ENCODE measurements around the gene ZNF438.
"Not testable (repeated sequence)": the region's sequence is repeated elsewhere in the genome, so short reads cannot be mapped to it uniquely, and the experiment has no call there.

Gene ZNF438

DNA sequence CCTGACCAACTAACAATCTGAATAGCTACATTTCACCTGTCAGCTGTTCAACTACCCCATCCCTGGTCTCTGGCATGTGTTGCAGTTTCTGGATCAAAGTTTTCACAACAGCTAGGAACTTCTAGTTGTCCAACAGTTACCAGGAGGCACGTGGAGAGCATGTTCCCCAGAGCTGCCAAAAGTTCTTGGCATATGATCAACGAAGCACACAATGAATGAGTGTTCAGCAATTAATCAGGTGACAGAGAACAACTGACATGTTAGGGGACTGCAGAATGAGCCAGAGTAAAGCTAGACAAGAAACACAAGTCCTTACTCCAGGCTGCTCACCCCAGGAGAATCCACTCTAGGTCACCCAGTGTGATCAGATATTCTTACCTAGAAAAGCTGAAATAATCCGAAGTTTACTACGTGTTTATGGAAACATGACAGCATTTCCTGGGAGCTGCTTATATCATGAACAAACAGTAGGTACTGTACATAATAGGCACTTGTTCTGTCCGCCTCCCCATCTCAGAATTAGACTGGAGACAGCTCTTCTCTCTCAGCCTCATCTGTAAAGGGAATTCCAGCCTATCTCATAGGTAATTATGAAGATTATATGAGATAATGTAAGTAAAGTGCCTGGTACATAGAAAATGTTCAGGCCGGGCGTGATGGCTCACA, 50.6 kb downstream of the ZNF438 start:
- DNase-seq = no peak

- DNase-seq = no peak
Observed at GRCh38 chr10:30979956-30980355, 51.7 kb downstream of the ZNF438 start.

DNA sequence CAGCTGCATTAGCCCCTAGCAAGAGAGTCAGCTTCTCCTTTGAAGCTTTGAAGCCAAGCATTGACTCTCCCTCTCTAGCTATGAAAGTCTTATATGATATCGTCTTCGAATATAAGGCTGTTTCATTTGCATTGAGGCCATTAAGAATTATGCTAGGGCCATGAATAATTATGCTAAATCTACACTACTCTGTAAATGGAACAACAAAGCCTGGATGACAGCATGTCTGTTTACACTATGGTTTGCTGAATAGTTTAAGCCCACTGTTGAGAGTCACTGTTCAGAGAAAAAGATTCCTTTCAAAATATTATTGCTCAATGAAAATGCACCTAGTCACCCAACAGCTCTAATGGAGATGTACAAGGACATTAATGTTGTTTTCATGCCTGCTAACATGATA, 52.8 kb downstream of the ZNF438 start:
- DNase-seq = no peak

DNA sequence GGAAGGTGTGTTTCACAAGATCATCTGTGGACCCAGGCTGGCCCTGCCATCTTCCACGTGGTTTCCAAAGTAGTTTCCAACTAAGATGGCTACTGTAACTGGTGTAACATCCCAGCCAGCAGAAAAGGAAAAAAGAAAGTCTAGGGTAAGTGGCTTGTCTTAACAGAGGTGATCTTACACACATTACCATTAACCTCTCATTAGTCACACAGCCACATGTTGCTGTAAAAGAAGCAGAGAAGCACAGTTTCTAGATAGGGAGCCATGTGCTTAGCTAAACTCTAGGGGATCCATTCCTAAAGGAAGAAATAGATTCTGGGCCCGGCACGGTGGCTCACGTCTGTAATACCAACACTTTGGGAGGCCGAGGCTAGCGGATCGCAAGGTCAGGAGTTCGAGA, 54.3 kb downstream of the ZNF438 start:
- no peak for DNase-seq

DNA sequence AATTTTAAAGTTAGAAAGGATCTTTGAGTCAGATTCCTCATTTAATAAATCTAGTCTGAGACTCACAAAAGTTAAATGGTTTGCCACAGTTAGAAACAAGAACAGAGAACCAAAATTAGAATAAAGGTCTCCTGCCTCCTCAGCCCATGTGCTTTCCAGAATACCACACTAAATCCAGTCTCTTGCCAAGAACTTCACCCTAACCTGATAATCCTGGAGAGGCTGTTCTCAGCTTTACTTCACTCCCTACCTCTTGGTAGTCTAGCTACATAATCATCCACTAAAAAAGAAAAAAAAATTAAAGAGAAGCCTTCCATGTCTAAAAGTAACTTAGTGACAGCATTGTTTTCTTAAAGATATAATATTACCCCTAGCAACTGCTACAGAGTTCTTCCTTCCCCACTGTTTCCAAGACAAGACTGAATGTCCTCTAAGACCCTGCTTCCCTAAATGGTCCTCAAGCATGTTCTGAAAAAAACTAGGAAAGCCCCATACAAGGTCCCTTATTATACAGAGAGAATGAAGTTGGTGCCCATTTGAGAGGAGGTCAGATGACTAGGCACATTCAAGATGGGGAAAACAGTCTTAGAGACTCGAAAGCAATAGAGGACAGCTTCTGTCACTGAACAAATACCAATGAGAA, 56.8 kb downstream of the ZNF438 start:
- DNase-seq = peak; percentile 33

DNA sequence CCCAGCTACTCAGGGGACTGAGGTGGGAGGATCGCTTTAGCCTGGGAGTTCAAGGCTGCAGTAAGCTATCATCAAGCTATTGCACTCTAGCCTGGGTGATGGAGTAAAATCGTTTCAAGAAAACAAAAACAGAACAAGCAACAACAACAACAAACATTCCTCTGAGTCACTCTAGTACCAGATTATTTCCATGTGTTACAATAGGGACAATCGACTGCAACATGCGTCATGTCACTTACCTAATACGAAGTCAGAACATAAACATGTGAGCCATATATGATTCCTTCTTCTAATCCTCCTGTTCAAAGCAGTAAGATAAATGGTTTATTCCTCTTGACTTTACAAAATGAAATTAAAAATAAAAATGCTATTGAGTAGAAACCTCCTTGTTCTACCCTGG, 57.3 kb downstream of the ZNF438 start:
- DNase-seq = peak; percentile 14

GRCh38 chr10:30973737-30974136, 57.9 kb downstream of the ZNF438 start:
- no peak for DNase-seq

GRCh38 chr10:30970760-30971460, 60.8 kb downstream of the ZNF438 start:
- DNase-seq = no peak

- DNase-seq = no peak
Observed at GRCh38 chr10:30968711-30969110, 63.0 kb downstream of the ZNF438 start.

DNA sequence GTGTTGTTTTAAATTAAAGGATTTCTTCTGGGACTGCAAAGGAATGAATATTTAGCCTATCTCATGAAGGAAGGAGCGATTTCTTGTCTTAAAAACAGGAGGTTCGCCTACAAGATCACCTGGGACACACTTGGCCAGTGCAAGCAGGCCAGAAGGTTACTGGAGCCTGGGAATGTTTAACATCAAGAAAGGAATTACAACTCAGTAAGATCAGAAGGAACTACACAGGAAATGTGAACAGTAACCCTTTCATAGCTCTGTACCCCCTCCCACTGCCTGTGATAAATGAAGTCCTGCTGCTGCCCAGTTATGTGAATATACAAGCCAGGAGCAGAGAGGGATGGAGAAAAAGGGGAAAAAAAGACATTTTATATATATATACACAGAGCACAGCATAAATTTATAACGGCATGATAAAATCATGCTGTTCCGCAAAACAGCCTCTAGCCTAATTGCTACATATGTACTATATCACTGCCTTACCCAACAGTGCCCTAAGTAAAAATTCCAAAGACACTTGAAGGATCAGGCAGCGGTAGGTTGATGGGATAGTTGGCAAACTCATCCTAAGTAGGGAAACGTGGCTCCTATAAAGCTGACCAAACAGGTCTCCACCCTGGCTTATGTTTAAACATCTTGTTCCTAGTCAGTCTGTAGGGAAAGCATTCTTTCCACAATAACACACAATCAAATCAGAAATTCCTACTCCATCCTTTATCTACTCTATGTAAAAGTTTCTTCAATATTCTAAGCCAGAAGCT, 63.8 kb downstream of the ZNF438 start:
- DNase-seq = no peak

DNA sequence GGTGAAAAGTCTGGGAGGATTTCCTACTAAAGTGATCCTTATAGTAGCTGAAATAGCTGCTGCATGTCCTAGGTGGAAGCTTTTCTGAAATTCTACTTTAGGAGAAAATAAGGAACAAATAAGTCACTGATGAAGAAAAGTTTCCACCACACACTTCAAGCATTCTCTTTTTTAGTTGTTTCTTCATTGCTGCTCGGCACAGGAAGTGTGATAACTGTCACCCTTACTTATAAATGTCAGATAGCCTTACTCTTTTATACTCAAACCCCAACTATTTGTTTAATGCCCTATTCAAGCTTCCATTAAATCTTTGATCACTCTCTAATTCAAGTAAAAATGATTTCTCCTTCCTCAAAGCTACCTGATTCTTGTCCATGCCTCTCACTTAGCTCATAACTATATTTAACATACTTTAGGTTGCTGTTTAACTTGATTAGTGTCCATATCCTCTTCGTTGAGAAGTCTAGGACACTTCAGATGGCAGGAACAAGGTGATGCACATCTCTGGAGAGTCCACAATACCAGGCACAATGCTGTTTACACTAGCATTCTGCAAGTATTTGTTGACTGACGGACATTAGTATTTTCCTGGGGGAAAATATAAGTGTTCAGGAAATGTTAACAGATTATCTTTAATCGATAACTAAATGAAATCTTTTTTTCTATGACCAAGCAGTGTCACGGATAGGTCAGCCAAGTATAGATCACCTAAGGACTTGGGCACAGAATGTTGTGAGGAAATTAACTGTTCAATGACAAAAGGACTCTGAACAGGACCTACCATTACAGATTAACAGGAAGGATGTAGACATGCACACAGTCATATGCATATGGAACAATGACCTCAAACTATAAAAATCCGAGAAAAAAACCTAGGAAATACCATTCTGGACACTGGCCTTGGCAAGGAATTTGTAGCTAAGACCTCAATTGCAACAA, 67.4 kb downstream of the ZNF438 start:
- no peak for DNase-seq

GRCh38 chr10:30962522-30962921, 69.1 kb downstream of the ZNF438 start:
- DNase-seq = no peak

DNA sequence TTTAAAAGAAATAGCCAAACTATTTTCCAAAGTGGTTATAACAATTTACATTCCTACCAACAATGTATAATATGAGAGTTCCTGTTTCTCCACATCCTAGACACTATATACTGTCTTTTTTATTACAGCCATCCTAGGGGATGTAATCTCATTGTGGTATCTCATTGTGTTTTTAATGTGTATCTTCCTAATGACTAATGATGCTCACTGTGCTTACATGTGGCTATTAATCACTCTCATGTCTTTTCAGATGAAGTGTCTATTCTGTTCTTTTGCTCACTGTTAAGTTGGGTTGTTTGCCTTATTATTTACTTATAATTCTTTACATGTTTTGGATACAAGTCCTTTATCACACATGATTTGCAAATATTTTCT, 71.8 kb downstream of the ZNF438 start:
- no peak for DNase-seq

- not testable (repeated sequence) for DNase-seq
Observed at GRCh38 chr10:30949218-30949617, 82.4 kb downstream of the ZNF438 start.

DNA sequence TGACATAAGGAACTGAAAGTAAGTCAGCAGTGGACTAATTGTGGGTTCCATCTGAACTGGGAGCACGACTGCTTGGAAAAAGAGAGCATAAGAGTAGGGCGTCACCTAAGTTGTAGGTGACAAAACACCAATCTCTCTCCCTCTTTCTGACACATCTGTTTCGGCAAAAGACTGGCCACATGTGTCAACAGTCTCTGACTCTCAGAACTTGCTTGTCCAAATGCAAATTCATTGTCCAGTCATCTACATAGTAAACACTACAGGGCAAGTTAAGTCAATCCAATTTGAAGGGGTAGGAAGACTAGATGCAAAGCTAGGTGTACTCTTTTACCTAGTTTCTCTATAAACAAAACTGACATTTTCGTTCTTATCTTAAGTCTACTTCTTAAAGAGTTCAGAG, 87.7 kb downstream of the ZNF438 start:
- peak; percentile 7 for DNase-seq

DNA sequence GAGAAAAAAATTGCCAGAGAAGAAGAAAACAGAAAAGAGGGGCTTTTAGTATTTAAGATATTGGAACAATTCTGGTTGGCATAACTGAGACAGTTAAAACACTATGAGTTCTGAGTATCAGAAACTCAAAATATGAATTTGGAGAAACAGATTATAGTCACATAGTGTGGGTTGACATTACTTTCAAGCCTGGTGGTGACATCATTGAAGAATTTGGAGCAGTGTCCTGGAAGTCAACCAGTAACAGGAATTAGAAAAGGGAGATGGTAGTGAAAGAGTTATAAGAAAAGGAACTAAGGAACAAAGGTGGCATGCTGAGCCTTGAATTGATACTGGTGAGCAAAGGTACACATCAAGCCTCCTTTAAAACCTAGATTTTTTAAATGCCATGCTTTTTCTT, 88.2 kb downstream of the ZNF438 start:
- DNase-seq = peak; percentile 35

- DNase-seq = no peak
Observed at GRCh38 chr10:30940256-30940655, 91.4 kb downstream of the ZNF438 start.

- DNase-seq = no peak
Observed at GRCh38 chr10:30939643-30940251, 91.9 kb downstream of the ZNF438 start.

DNA sequence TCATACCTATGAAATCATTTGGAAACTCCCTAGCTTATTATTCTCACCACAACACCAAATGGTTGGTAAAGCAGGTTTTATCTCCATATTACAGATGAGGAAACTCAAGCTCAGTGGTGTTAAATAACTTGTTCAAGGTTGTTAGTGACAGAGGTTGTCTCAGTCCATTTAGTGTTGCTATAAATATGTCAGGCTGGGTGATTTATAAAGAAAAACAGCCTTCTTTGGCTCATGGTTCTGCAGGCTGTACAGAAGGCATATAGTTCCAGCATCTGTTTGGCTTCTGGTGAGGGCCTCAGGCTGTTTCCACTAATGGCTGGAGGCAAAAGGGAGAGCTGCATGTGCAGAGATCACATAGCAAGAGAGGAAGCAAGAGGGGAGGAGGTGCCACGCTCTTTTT, 96.6 kb downstream of the ZNF438 start:
- DNase-seq = no peak

DNA sequence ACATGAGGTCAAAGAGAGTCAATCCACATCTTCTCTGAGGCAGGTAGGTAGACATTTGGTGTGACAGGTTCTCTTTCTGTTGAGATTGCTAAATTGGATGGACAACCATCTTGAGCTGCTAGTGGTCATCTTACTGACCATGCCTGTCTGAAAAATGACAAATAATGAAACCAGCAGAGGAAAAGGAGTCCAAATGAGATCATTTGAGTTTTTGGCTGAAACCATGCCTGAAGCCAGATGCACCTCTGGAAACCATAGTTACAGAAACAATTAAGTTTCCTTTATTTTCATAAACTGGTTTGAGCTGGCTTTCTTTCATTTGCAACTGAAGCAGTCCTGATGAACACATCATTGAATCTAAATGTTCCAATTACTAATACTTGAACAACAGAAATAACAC, 100.6 kb downstream of the ZNF438 start:
- no peak for DNase-seq

DNA sequence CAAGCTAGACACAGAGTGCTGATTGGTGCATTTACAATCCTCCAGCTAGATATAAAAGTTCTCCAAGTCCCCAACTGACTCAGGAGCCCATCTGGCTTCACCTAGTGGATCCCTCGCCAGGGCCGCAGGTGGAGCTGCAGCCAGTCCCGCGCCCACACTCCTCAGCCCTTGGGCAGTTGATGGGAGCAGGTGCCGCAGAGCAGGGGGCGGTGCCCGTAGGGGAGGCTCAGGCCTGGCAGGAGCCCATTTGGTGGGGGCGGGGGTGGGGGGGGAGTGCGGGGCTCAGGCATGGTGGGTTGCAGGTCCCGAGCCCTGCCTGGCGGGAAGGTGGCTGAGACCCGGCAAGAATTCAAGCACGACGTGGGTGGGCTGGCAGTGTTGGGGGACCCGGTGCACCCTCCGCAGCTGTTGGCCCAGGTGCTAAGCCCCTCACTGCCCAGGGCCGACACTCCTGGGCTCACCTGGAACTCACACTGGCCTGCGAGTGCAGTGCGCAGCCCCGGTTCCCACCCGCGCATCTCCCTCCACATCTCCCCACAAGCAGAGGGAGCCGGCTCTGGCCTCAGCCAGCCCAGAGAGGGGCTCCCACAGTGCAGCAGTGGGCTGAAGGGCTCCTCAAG, 101.7 kb downstream of the ZNF438 start:
- DNase-seq = no peak

Measured in inflammatory macrophage treated with lipopolysaccharide for 4 hours (primary cell).